Measurements from ENCODE around the gene PPP5C. TPM values are rescaled to one million over a fixed set of nuclear protein-coding genes. Genes with fewer than 3 reads are reported as not detected.

PPP5C gene
- total RNA-seq, 1 experiment from 2014 or later: 102 TPM

DNA sequence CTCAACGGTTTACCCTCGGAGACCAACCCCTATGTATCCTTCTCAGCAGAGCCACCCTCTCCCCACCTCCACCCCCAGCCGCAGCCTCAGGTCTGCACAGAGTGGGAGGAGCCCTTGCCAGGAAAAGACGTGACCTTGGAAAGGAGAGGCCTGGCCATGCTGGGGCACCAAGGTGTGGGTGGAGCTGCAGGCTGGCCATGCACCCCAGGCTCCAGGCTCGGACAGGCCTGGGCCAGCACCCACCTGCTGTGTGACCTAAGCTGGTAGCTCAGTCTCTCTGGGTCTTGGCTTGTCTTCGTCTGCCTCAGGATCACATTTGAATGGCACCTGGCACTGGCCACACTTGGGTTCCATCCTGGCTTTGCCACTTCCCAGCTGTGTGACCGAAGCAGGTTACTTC, 37.0 kb downstream of the PPP5C start (continued):
- TF ChIP-seq, protein P1, sequence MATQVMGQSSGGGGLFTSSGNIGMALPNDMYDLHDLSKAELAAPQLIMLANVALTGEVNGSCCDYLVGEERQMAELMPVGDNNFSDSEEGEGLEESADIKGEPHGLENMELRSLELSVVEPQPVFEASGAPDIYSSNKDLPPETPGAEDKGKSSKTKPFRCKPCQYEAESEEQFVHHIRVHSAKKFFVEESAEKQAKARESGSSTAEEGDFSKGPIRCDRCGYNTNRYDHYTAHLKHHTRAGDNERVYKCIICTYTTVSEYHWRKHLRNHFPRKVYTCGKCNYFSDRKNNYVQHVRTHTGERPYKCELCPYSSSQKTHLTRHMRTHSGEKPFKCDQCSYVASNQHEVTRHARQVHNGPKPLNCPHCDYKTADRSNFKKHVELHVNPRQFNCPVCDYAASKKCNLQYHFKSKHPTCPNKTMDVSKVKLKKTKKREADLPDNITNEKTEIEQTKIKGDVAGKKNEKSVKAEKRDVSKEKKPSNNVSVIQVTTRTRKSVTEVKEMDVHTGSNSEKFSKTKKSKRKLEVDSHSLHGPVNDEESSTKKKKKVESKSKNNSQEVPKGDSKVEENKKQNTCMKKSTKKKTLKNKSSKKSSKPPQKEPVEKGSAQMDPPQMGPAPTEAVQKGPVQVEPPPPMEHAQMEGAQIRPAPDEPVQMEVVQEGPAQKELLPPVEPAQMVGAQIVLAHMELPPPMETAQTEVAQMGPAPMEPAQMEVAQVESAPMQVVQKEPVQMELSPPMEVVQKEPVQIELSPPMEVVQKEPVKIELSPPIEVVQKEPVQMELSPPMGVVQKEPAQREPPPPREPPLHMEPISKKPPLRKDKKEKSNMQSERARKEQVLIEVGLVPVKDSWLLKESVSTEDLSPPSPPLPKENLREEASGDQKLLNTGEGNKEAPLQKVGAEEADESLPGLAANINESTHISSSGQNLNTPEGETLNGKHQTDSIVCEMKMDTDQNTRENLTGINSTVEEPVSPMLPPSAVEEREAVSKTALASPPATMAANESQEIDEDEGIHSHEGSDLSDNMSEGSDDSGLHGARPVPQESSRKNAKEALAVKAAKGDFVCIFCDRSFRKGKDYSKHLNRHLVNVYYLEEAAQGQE (IDR thresholded peaks at IDR 0.05; ENCODE audit: low read depth): no peak
- TF ChIP-seq ZNF274 (IDR thresholded peaks at IDR 0.05; ENCODE audit: low read depth, low read length) (no peak), RAD21 (IDR thresholded peaks at IDR 0.05; ENCODE audit: low read depth) (no peak), JUND (IDR thresholded peaks at IDR 0.05) (no peak), SIN3A (IDR thresholded peaks at IDR 0.05; ENCODE audit: low read depth) (no peak), CBX3 (IDR thresholded peaks at IDR 0.05; ENCODE audit: low read depth) (no peak)

DNA sequence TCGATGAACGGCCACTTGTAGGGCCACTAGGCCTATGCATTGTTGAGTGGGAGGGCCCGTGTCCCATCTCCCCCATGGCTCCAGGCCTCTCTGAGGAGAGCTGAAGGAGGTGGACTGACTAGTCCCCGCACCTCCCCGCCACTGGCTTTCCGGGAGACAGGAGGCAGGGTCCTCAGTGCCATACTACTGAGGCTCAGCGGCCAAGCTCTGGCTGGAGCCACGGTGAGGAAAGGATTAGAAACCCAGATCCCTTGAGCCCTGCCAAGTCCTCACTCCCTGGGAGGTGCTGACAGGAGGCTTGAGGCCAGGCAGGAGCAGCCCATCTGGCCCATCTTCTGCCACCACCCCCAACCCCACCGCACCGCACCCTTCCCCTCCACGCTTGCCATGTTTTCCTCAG, 37.5 kb downstream of the PPP5C start:
- Histone ChIP-seq H2AFZ (ENCODE audit: low read depth, low read length, poor library complexity, severe bottlenecking) (no peak overlapping the region), H3K4me1 (ENCODE audit: control insufficient read depth in 1 of 2, insufficient read depth in 2 of 2, low read length in 2 of 2) (no peaks in the 10 kb centered on the region), H3K79me2 (ENCODE audit: insufficient read depth, low read length) (peaks cover 19% of the 10 kb centered on the region), H3K4me3 (replicated peaks in 1 of 2; ENCODE audit: low read depth in 1 of 2, low read length in 2 of 2) (no peak overlapping the region), H3K9me3 (ENCODE audit: control insufficient read depth in 1 of 2, insufficient read depth in 1 of 2, low read depth in 1 of 2, low read length in 2 of 2) (no peaks in the 10 kb centered on the region; a peak in 1 of 4 replicates), H3K27me3 (ENCODE audit: insufficient read depth, low read length) (no peaks in the 10 kb centered on the region), H3K9ac (ENCODE audit: low read length) (no peak overlapping the region), H3K27ac (ENCODE audit: low read depth, low read length) (no peak overlapping the region), H3K36me3 (ENCODE audit: control insufficient read depth in 1 of 2, insufficient read depth in 2 of 2, low read length in 2 of 2) (peaks cover 36 to 65% of the 10 kb centered on the region in 2 experiments), H3K4me2 (ENCODE audit: low read length) (no peak overlapping the region), H4K20me1 (ENCODE audit: insufficient read depth) (0 out of 2 replicates have a peak, but pooled peaks cover 2% of the 10 kb centered on the region), H3K9me2 (ENCODE audit: insufficient read depth) (no peaks in the 10 kb centered on the region)
- ATAC-seq: no peak
- no peak for TF ChIP-seq EGR1 (IDR thresholded peaks at IDR 0.05; ENCODE audit: low read depth)
- TF ChIP-seq SIN3A (IDR thresholded peaks at IDR 0.05; ENCODE audit: low read depth): no peak
- TF ChIP-seq, protein P2, sequence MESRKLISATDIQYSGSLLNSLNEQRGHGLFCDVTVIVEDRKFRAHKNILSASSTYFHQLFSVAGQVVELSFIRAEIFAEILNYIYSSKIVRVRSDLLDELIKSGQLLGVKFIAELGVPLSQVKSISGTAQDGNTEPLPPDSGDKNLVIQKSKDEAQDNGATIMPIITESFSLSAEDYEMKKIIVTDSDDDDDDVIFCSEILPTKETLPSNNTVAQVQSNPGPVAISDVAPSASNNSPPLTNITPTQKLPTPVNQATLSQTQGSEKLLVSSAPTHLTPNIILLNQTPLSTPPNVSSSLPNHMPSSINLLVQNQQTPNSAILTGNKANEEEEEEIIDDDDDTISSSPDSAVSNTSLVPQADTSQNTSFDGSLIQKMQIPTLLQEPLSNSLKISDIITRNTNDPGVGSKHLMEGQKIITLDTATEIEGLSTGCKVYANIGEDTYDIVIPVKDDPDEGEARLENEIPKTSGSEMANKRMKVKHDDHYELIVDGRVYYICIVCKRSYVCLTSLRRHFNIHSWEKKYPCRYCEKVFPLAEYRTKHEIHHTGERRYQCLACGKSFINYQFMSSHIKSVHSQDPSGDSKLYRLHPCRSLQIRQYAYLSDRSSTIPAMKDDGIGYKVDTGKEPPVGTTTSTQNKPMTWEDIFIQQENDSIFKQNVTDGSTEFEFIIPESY (IDR thresholded peaks at IDR 0.05; ENCODE audit: extremely low read depth, insufficient replicate concordance, low read length): no peak
- no peak for TF ChIP-seq ZNF274 (IDR thresholded peaks at IDR 0.05; ENCODE audit: low read depth, low read length)
- TF ChIP-seq CEBPB (IDR thresholded peaks at IDR 0.05; ENCODE audit: low read depth): no peak
- TF ChIP-seq, protein P1 (IDR thresholded peaks at IDR 0.05; ENCODE audit: low read depth): no peak
- TF ChIP-seq ELF1 (IDR thresholded peaks at IDR 0.05; ENCODE audit: borderline replicate concordance, low read depth): no peak
- POLR2A ChIA-PET: no interaction called here
- DNase-seq (ENCODE audit: low read depth, low spot score): no peak
- BruUV-seq (replicated peaks): no TSS peak
- intact Hi-C loops (cut with micrococcal nuclease): no loop called here
- CTCF ChIA-PET: no interaction called here
- RAD21 ChIA-PET (ENCODE audit: low non-redundant PET in 1 of 2, low total read pairs in 2 of 2, uncharacterized antibody in 2 of 2, unreplicated experiment in 2 of 2): no interaction called here

Measured in HCT116 (cell line).